ENCODE data around the gene CD59. TPM values are rescaled to one million over a fixed set of nuclear protein-coding genes. Genes with fewer than 3 reads are reported as not detected.

Gene CD59
- total and polyA plus RNA-seq, 10 of the 15 experiments (the other 5 are each of a cell fraction or from before 2014, with no cell fraction given) = 55.5 to 256 (median 181) TPM

- no peak overlapping the region for H3K4me2 ChIP-seq (ENCODE audit: control insufficient read depth, insufficient read depth)
- H3K36me3 ChIP-seq (ENCODE audit: control insufficient read depth in 2 of 2, insufficient read depth in 2 of 2, low read length in 1 of 2) = no peaks in the 10 kb centered on the region
- H3K27me3 ChIP-seq (replicated peaks in 1 of 2; ENCODE audit: control insufficient read depth in 2 of 2, insufficient read depth in 2 of 2, low read length in 1 of 2) = no peaks in the 10 kb centered on the region
- ATAC-seq = peak; percentile 36; the same call in 2 of the 3 replicates
- SMC1A ChIA-PET (ENCODE audit: uncharacterized antibody, unreplicated experiment) = interaction anchor here (0.5 to 1.4 kb wide), 3 partner anchors 15 to 558 kb away, joined by 3 to 6 read pairs (median 4); no protein-coding TSS in a partner anchor
- no peak for DNase-seq (ENCODE audit: low read depth, low spot score)
- 0 out of 2 replicates have a peak, but pooled peaks have one; percentile 25 for TF ChIP-seq NR2F1 (conservative IDR thresholded peaks at IDR 0.05)
- TF ChIP-seq HDAC2 (IDR thresholded peaks at IDR 0.05) = no peak
- H3K9me3 ChIP-seq (replicated peaks; ENCODE audit: control insufficient read depth, insufficient read depth, low read length) = no peaks in the 10 kb centered on the region; the same call in 2 of the 3 replicates
- no peak for FAIRE-seq
- peaks cover 4% of the 10 kb centered on the region for H3K4me1 ChIP-seq (ENCODE audit: control insufficient read depth, insufficient read depth, low read length)
- CTCF ChIA-PET = no interaction called here
- RAD21 ChIA-PET (ENCODE audit: unreplicated experiment) = interaction anchor here (1.2 kb wide), 2 partner anchors 10 to 46 kb away, joined by 3 read pairs; no protein-coding TSS in a partner anchor
- H3K9ac ChIP-seq (ENCODE audit: control insufficient read depth, insufficient read depth, low read length) = no peak overlapping the region
- in situ Hi-C loops (cut with MboI) (no loop called here), intact Hi-C loops (cut with micrococcal nuclease; ENCODE audit: unreplicated experiment) (no loop called here)
- POLR2A ChIA-PET = no interaction called here
- 16% methylated on average over 5 of the region's 5 CpGs for WGBS (ENCODE audit: insufficient coverage, insufficient replicate concordance, low lambda C conversion rate, missing lambda C conversion rate)
- no peak overlapping the region for H3K27ac ChIP-seq (ENCODE audit: control insufficient read depth, insufficient read depth)
- no peak overlapping the region for H3K4me3 ChIP-seq
- H3K79me2 ChIP-seq (ENCODE audit: control insufficient read depth, insufficient read depth, low read length) = no peaks in the 10 kb centered on the region
- H2AFZ ChIP-seq (ENCODE audit: control insufficient read depth, low read depth, low read length) = no peak overlapping the region
- BruUV-seq (replicated peaks) = no TSS peak
- no peaks in the 10 kb centered on the region for H4K20me1 ChIP-seq (ENCODE audit: control insufficient read depth, insufficient read depth)
Observed at GRCh38 chr11:33670250-33671011, 65.8 kb downstream of the CD59 start.

GRCh38 chr11:33669598-33670249 is 66.5 kb downstream of the CD59 start:
- SMC1A ChIA-PET (ENCODE audit: uncharacterized antibody, unreplicated experiment) = interaction anchor here (0.5 to 1.4 kb wide), 3 partner anchors 16 to 557 kb away, joined by 3 to 6 read pairs (median 4); no protein-coding TSS in a partner anchor
- TF ChIP-seq SIN3A (IDR thresholded peaks at IDR 0.05; ENCODE audit: low read depth, low read length) (no peak), POU2F2 (IDR thresholded peaks at IDR 0.05; ENCODE audit: borderline replicate concordance, low read depth, low read length) (no peak), SMAD1 (IDR thresholded peaks at IDR 0.05; ENCODE audit: low read depth, partially characterized antibody) (no peak), PAX5 (IDR thresholded peaks at IDR 0.05; ENCODE audit: borderline replicate concordance, low read depth, low read length) (no peak), SUPT20H (IDR thresholded peaks at IDR 0.05; ENCODE audit: borderline replicate concordance, control insufficient read depth, low read depth, low read length) (no peak), RFX5 (IDR thresholded peaks at IDR 0.05; ENCODE audit: low read depth, low read length) (no peak), STAT3 (IDR thresholded peaks at IDR 0.05; ENCODE audit: low read depth, low read length) (no peak), BCL11A (IDR thresholded peaks at IDR 0.05; ENCODE audit: low read depth, low read length) (no peak), YBX1 (IDR thresholded peaks at IDR 0.05) (no peak), E2F4 (IDR thresholded peaks at IDR 0.05; ENCODE audit: low read depth, low read length) (no peak)

More at GRCh38 chr11:33669598-33670249, 66.5 kb downstream of the CD59 start:
- Histone ChIP-seq H4K20me1 (ENCODE audit: control insufficient read depth, insufficient read depth) (no peaks in the 10 kb centered on the region), H3K9me3 (replicated peaks; ENCODE audit: control insufficient read depth, insufficient read depth, low read length) (no peaks in the 10 kb centered on the region; the same call in 2 of the 3 replicates), H3K4me2 (ENCODE audit: control insufficient read depth, insufficient read depth) (no peak overlapping the region), H2AFZ (ENCODE audit: control insufficient read depth, low read depth, low read length) (no peak overlapping the region), H3K79me2 (ENCODE audit: control insufficient read depth, insufficient read depth, low read length) (no peaks in the 10 kb centered on the region), H3K36me3 (ENCODE audit: control insufficient read depth in 2 of 2, insufficient read depth in 2 of 2, low read length in 1 of 2) (no peaks in the 10 kb centered on the region), H3K4me3 (no peak overlapping the region), H3K9ac (ENCODE audit: control insufficient read depth, insufficient read depth, low read length) (no peak overlapping the region), H3K27me3 (replicated peaks in 1 of 2; ENCODE audit: control insufficient read depth in 2 of 2, insufficient read depth in 2 of 2, low read length in 1 of 2) (no peaks in the 10 kb centered on the region), H3K4me1 (ENCODE audit: control insufficient read depth, insufficient read depth, low read length) (peaks cover 4% of the 10 kb centered on the region), H3K27ac (ENCODE audit: control insufficient read depth, insufficient read depth) (no peak overlapping the region)
- CTCF ChIA-PET = no interaction called here
- ATAC-seq (no peak), DNase-seq (ENCODE audit: low read depth, low spot score) (no peak), FAIRE-seq (no peak)
- in situ Hi-C loops (cut with MboI) = no loop called here
- 53% methylated on average over 5 of the region's 5 CpGs for WGBS (ENCODE audit: insufficient coverage, insufficient replicate concordance, low lambda C conversion rate, missing lambda C conversion rate)
- no TSS peak for BruUV-seq (replicated peaks)
- RAD21 ChIA-PET (ENCODE audit: unreplicated experiment) = interaction anchor here (1.2 kb wide), 1 partner anchor 46 kb away, joined by 3 read pairs; no protein-coding TSS in a partner anchor
- intact Hi-C loops (cut with micrococcal nuclease; ENCODE audit: unreplicated experiment) = no loop called here
- POLR2A ChIA-PET = no interaction called here
